Liver (tissue), 9 donors: ENCODE data around the gene MYO1F. TPM values are rescaled to one million over a fixed set of nuclear protein-coding genes. Genes with fewer than 3 reads are reported as not detected.

Experiments used
- DNase-seq: peaks from one replicate; pipeline ENCODE4 v3.0.0-alpha.2; 2017; ENCODE audit warnings: low spot score
- H3K27ac ChIP-seq, 2 donors: one replicate each; pipeline ENCODE4 v1.7.0; 2013; ENCODE audit warnings: inconsistent platforms in 2 of 2, low read length in 2 of 2, control low read depth in 1 of 2, low read depth in 1 of 2, mild to moderate bottlenecking in 1 of 2
- H3K27me3 ChIP-seq, 4 donors: one replicate each; pipeline versions ENCODE4 v1.6.1 to v1.7.0; 2013; ENCODE audit warnings: low read length in 3 of 4, inconsistent platforms in 1 of 4, mild to moderate bottlenecking in 1 of 4, moderate library complexity in 1 of 4; ENCODE audit not compliant: control insufficient read depth in 4 of 4, insufficient read depth in 4 of 4
- H3K36me3 ChIP-seq, 4 donors: one replicate each; pipeline versions ENCODE4 v1.6.1 to v1.7.0; 2013; ENCODE audit warnings: low read length in 3 of 4, mild to moderate bottlenecking in 3 of 4, low read depth in 1 of 4, moderate library complexity in 1 of 4; ENCODE audit not compliant: control insufficient read depth in 4 of 4, insufficient read depth in 3 of 4
- H3K4me1 ChIP-seq, 4 donors: one replicate each; pipeline versions ENCODE4 v1.6.1 to v1.7.0; 2013; ENCODE audit warnings: low read length in 3 of 4, mild to moderate bottlenecking in 3 of 4, moderate library complexity in 1 of 4; ENCODE audit not compliant: control insufficient read depth in 4 of 4, insufficient read depth in 4 of 4
- H3K4me3 ChIP-seq, 3 donors: one replicate each; pipeline versions ENCODE4 v1.6.1 to v1.7.0; 2013; ENCODE audit warnings: low read length in 3 of 3, control low read depth in 1 of 3, low read depth in 1 of 3, mild to moderate bottlenecking in 1 of 3
- H3K9ac ChIP-seq, 2 donors: one replicate each; pipeline ENCODE4 v1.7.0; 2013; ENCODE audit warnings: low read length in 2 of 2, mild to moderate bottlenecking in 2 of 2, moderate library complexity in 2 of 2, control low read depth in 1 of 2, low read depth in 1 of 2
- H3K9me3 ChIP-seq, 4 donors: one replicate each; pipeline versions ENCODE4 v1.6.1 to v1.7.0; 2013; ENCODE audit warnings: low read length in 3 of 4; ENCODE audit not compliant: control insufficient read depth in 4 of 4
- CTCF ChIP-seq: fragments of 150-350 bp; IDR thresholded peaks from 2 replicates; pipeline ENCODE4 v1.5.1; 2017; ENCODE audit warnings: improper control_type of control experiment, low read depth, low read length; ENCODE audit not compliant: missing input control
- FOXA1 ChIP-seq: IDR thresholded peaks from 2 replicates; pipeline ENCODE4 v1.6.1; 2016; ENCODE audit warnings: antibody characterized with exemption
- FOXA2 ChIP-seq: IDR thresholded peaks from 2 replicates; pipeline ENCODE4 v1.6.1; 2016; ENCODE audit warnings: antibody characterized with exemption
- GABPA ChIP-seq, 2 donors: IDR thresholded peaks in 1 of 2; conservative IDR thresholded peaks in 1 of 2; 2 replicates each; pipeline ENCODE4 v1.6.1; 2016; ENCODE audit warnings: antibody characterized with exemption in 2 of 2, mild to moderate bottlenecking in 1 of 2, moderate library complexity in 1 of 2
- HNF4A ChIP-seq, 2 donors: conservative IDR thresholded peaks; 2 replicates each; pipeline ENCODE4 v1.6.1; 2016; ENCODE audit warnings: antibody characterized with exemption in 2 of 2, mild to moderate bottlenecking in 2 of 2
- HNF4G ChIP-seq: IDR thresholded peaks from 2 replicates; pipeline ENCODE4 v1.6.1; 2016; ENCODE audit warnings: antibody characterized with exemption
- JUND ChIP-seq, 2 donors: IDR thresholded peaks; 2 replicates each; pipeline ENCODE4 v1.6.1; 2016; ENCODE audit warnings: antibody characterized with exemption in 2 of 2
- MAX ChIP-seq: IDR thresholded peaks from 2 replicates; pipeline ENCODE4 v1.6.1; 2016; ENCODE audit warnings: antibody characterized with exemption
- RAD21 ChIP-seq, 2 donors: IDR thresholded peaks; 2 replicates each; pipeline ENCODE4 v1.6.1; 2016; ENCODE audit warnings: antibody characterized with exemption in 2 of 2, mild to moderate bottlenecking in 2 of 2
- RXRA ChIP-seq, 2 donors: IDR thresholded peaks; 2 replicates each; pipeline ENCODE4 v1.6.1; 2017 to 2018; ENCODE audit warnings: antibody characterized with exemption in 2 of 2, mild to moderate bottlenecking in 1 of 2
- TAF1 ChIP-seq: conservative IDR thresholded peaks from 2 replicates; pipeline ENCODE4 v1.6.1; 2016; ENCODE audit warnings: antibody characterized with exemption, mild to moderate bottlenecking
- YY1 ChIP-seq: IDR thresholded peaks from 2 replicates; pipeline ENCODE4 v1.6.1; 2016; ENCODE audit warnings: antibody characterized with exemption, mild to moderate bottlenecking
- ZBTB33 ChIP-seq: IDR thresholded peaks from 2 replicates; pipeline ENCODE4 v1.6.1; 2016; ENCODE audit warnings: antibody characterized with exemption
- WGBS: extraction: QIAGEN DNeasy Blood & Tissue Kit; methylation state at CpG from one replicate; pipeline ENCODE4 v1.1.7; 2013; 5-methylcytosine and 5-hydroxymethylcytosine counted together
- polyA plus RNA-seq, 2 donors: library from polyadenylated mRNA; stranded (reverse) in 1 of 2; unstranded in 1 of 2; fragments of 200-250 nt in 1 of 2; fragments of >200 nt in 1 of 2; fragmentation: Nextera tagmentation in 1 of 2; extraction: Ambion mirVana in 1 of 2; gene quantifications; one replicate each; pipeline versions ENCODE4 v1.2.1 to v1.2.3, GENCODE V29; 2013 to 2015
- total RNA-seq, 2 donors: library from RNA; depleted of rRNA; stranded (reverse); fragments of >200 nt; gene quantifications; one replicate each; pipeline ENCODE4 v1.2.3, GENCODE V29; 2014
- TF ChIP-seq, protein P1 (sequence below): IDR thresholded peaks from 2 replicates; pipeline ENCODE4 v1.6.1; 2016; ENCODE audit warnings: antibody characterized with exemption
- TF ChIP-seq, protein P2 (sequence below): IDR thresholded peaks from 2 replicates; pipeline ENCODE4 v1.6.1; 2016; ENCODE audit warnings: antibody characterized with exemption, mild to moderate bottlenecking
- donor health status: healthy.
- donor health status: healthy.
- donor health status: healthy.
- donor health status: healthy.
- donor health status: healthy.

Gene MYO1F
- total and polyA plus RNA-seq, 4 donors: 6.1 to 20.4 (median 12.0) TPM

DNA sequence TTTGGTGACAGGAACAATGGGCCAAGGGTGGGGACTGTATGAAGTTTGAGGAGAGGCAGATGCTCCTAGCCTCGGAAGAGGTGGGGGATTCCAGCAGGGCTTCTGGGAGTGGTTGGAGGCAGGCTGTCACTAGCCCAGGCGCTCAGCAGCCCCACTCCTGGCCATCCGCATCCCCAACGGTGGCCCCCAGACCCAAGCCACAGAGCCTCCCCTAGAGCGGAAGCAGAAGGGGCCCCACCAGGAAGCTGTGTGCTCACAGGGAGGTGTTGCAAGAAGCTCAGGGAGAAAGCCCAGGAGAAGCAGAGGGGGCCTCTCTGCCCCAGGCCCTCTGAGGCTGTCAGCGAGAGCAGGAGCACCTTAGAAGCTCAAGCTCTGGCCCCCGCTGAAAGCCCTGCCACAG is 83.1 kb downstream of the MYO1F start:
- DNase-seq: no peak
- Histone ChIP-seq H3K4me3 (no peak overlapping the region), H3K27ac (no peak overlapping the region), H3K9me3 (no peaks in the 10 kb centered on the region), H3K27me3 (no peaks in the 10 kb centered on the region), H3K4me1 (no peaks in the 10 kb centered on the region), H3K9ac (no peak overlapping the region), H3K36me3 (peaks cover 0 to under 1% (median under 1%) of the 10 kb centered on the region in 4 donors)
- no peak for TF ChIP-seq CTCF
- TF ChIP-seq GABPA (IDR thresholded peaks at IDR 0.05 in 1 of 2, conservative IDR thresholded peaks at IDR 0.05 in 1 of 2): no peak
- TF ChIP-seq RXRA (IDR thresholded peaks at IDR 0.05): no peak
- TF ChIP-seq HNF4A (conservative IDR thresholded peaks at IDR 0.05): no peak
- TF ChIP-seq JUND (IDR thresholded peaks at IDR 0.05): no peak
- TF ChIP-seq MAX: no peak
- TF ChIP-seq YY1: no peak
- TF ChIP-seq FOXA1: no peak
- no peak for TF ChIP-seq FOXA2
- TF ChIP-seq ZBTB33: no peak
- TF ChIP-seq, protein P1, sequence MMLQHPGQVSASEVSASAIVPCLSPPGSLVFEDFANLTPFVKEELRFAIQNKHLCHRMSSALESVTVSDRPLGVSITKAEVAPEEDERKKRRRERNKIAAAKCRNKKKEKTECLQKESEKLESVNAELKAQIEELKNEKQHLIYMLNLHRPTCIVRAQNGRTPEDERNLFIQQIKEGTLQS: no peak
- TF ChIP-seq, protein P2, sequence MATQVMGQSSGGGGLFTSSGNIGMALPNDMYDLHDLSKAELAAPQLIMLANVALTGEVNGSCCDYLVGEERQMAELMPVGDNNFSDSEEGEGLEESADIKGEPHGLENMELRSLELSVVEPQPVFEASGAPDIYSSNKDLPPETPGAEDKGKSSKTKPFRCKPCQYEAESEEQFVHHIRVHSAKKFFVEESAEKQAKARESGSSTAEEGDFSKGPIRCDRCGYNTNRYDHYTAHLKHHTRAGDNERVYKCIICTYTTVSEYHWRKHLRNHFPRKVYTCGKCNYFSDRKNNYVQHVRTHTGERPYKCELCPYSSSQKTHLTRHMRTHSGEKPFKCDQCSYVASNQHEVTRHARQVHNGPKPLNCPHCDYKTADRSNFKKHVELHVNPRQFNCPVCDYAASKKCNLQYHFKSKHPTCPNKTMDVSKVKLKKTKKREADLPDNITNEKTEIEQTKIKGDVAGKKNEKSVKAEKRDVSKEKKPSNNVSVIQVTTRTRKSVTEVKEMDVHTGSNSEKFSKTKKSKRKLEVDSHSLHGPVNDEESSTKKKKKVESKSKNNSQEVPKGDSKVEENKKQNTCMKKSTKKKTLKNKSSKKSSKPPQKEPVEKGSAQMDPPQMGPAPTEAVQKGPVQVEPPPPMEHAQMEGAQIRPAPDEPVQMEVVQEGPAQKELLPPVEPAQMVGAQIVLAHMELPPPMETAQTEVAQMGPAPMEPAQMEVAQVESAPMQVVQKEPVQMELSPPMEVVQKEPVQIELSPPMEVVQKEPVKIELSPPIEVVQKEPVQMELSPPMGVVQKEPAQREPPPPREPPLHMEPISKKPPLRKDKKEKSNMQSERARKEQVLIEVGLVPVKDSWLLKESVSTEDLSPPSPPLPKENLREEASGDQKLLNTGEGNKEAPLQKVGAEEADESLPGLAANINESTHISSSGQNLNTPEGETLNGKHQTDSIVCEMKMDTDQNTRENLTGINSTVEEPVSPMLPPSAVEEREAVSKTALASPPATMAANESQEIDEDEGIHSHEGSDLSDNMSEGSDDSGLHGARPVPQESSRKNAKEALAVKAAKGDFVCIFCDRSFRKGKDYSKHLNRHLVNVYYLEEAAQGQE: no peak
- no peak for TF ChIP-seq RAD21 (IDR thresholded peaks at IDR 0.05)
- TF ChIP-seq TAF1: no peak
- 78% methylated on average over 7 of the region's 7 CpGs for WGBS

DNA sequence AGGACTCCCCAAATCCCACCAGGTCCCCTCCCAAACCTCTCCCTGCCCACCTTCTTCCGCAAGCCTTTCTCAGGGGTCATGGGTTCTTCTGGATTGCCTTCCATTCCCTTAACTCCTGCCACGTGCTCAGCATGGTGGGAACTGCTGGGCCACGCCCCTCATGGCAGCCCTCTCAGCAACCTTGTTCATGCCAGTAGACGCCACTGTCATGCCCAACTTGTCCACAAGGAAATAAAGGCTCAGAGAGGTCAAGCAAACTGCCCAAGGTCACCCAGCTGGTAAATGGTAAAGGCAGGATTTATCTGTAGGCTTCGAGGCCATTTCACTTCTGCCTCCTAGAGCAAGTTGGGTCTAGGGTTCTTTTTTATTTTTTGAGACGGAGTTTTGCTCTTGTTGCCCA is 85.7 kb downstream of the MYO1F start:
- no peak overlapping the region for H3K27ac ChIP-seq
- TF ChIP-seq ZBTB33 (no peak), RAD21 (IDR thresholded peaks at IDR 0.05) (no peak), JUND (IDR thresholded peaks at IDR 0.05) (no peak), HNF4G (no peak), FOXA1 (no peak), CTCF (no peak), FOXA2 (no peak)
- TF ChIP-seq, protein P2: no peak
- H3K9ac ChIP-seq: no peak overlapping the region
- H3K4me1 ChIP-seq: no peaks in the 10 kb centered on the region
- no peaks in the 10 kb centered on the region for H3K9me3 ChIP-seq
- H3K36me3 ChIP-seq: peaks cover 3 to 26% (median 20%) of the 10 kb centered on the region in 4 donors
- 90% methylated on average over 6 of the region's 6 CpGs for WGBS
- no peak overlapping the region for H3K4me3 ChIP-seq
- no peak for DNase-seq
- no peaks in the 10 kb centered on the region for H3K27me3 ChIP-seq
